HG03135 (cell line): ENCODE data around the gene LRRC47.
"Not testable (repeated sequence)": the region's sequence is repeated elsewhere in the genome, so short reads cannot be mapped to it uniquely, and the experiment has no call there.

Source experiments
- ATAC-seq: cut with Tn5 transposase; IDR thresholded peaks from one replicate; pipeline ENCODE4 v1.9.1; 2021; ENCODE audit warnings: mild to moderate bottlenecking, moderate library complexity; ENCODE audit not compliant: unreplicated experiment

LRRC47 gene

DNA sequence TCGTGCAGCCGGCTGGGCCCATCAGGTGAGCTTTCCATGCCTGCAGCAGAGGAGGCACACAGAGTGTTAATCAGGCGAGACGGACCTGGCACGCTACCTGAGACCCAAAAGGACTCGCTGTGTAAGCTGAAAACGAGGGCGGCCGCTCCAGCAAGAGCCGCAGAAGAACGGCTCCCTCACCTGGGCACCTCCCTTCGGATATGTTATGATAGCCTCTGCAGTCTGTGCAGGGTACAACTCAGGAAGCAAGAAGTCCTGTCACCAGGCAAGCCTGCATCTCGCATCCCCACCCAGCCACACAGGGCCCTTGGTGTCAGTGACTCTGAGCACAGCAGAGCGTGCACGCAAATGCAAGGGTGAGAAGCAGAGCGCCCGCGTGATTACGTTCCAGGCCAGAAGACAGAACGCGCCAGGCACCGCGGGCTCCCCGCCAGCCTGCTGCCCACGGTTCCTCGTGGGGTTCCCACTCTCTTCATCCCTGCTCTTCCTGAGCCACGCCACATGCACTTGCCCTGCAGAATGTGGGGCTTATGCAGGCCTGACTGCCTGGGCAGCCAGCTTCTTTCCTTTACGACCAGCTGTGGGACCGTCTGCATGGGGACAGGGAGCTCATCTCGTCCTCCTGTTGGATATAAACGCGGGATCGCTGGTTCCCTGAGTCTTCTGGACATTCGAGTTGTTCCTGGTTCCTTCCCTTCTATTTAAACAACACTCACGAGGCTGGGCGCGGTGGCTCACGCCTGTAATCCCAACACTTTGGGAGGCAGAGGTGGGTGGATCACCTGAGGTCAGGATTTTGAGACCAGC is 20.2 kb upstream of the LRRC47 start:
- ATAC-seq, result no peak

DNA sequence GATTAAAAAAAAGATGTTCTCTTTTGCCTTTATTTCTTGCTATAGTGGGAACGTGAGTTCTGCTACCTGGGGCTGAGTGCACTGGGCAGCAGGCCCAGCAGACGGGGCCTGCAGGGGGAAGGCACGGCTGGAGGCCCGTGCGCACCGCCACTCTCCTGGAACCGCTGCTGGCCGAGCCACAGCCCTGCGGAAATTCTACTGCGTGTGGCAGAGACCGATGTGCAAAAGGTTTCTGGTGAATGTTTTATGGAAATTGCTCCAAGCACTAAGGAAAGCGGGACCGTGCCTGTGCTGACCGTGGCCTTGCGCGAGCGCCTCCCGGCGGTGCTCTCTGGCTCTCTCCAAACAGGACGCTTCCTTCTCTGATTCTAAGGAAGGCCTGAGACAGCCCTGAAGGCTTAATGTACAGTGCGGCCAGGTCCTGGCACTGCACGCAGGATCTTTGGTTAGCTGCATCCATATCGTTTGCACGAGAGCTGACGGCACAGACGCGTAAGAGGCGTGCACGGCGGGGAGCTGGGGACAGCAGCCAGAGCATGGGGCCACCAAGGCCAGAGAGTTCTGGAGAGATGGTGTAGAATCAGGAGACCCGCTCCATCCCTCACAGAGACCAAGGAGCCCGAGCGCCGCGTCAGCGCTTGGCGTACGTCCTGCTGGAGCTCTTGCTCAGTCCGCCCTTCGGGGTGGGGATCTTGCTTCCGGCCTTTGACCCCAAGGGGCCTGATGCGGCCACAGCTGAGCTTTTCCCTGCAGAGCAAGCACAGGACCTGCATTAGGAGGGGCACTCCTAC is 18.7 kb upstream of the LRRC47 start:
- ATAC-seq, result no peak

DNA sequence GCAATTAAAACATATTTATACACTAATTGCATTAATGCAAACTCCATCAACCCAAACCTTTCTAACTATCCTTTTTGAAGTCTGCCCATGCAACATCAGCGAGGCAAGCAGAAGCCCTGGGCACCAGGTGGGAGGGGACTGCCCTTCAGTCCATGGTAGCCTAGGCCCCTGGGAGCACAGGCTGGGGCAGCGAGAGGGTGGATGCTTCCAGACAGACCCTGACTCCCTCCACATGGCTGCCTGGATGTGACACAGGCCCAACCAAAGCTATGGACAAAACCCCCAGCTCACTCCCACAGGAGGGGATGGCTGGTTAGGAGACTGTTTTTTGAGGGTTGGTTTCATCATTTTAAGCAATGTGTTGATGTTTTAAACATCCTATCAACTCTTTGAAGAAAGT is 17.8 kb upstream of the LRRC47 start:
- ATAC-seq, result no peak

DNA sequence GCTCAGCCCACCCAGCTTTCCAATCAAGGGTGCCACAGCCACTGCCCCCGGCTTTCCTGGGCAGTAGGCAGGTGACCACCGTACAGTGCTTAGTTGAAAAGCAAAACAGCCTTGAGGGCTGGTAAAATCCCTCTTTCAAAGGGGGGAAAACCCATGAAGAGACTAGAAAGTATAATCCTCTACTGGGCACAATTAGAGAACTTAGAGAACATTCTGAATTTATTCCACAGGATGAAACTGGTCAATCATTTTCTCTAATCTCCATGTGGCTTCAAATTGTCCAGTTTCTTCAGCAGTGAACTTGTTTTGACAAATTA is 15.3 kb upstream of the LRRC47 start:
- no peak for ATAC-seq

DNA sequence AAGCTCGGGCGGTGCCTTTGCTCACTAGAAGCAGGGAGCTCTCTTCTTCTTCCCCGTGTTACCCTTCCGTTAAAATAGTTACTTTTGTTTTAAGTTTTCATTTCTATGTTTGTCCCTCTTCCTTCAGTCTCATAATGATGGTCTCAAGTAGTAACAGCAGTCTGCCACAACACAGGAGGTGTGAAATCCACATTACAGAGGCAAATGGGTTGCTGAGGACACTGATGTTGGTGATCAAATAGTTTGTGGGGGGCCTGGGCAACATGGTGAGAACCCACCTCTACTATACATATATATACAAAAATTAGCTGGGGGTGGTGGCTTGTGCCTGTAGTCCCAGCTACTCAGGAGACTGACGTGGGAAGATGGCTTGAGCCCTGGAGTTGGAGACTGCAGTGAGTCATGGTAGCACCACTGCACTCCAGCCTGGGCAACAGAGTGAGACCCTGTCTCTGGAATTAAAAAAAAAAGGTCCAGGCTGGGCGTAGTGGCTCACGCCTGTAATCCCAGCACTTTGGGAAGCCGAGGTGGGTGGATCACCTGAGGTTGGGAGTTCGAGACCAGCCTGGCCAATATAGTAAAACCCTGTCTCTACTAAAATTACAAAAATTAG is 14.0 kb upstream of the LRRC47 start:
- ATAC-seq, result not testable (repeated sequence)

DNA sequence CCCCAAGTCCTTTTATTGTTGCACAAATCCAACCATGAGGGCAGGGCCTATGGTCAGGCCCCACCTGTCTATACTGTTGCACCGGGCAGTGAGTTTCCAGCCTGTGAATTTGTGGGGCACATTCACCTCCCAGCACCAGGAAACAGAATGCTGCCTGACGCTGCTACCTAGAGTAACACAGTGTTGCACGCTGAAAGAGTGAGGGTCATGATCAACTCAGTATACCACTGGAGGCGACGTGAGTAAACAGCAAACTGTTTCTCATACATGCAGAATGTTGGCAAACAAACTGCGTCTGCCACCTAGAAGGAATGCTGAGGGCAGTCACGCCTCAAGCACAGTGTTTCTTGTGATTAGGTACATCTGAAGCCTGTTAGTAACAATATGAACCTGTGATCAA is 13.4 kb upstream of the LRRC47 start:
- no peak for ATAC-seq

DNA sequence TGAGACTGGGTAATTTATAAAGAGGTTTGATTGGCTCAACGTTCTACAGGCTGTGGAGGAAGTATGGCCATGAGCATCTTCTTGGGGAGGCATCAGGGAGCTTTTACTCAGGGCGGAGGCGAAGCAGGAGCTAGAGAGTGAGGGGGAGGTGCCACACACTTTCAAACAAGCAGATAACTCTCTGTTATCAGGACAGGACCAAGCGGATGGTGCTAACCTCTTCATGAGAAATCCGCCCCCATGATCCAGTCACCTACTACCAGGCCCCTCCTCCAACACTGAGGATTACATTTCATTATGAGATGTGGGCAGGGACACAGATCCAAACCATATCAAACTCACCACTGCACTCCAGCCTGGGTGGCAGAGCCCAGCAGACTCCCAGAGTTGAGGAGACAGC is 11.5 kb upstream of the LRRC47 start:
- ATAC-seq, result no peak

DNA sequence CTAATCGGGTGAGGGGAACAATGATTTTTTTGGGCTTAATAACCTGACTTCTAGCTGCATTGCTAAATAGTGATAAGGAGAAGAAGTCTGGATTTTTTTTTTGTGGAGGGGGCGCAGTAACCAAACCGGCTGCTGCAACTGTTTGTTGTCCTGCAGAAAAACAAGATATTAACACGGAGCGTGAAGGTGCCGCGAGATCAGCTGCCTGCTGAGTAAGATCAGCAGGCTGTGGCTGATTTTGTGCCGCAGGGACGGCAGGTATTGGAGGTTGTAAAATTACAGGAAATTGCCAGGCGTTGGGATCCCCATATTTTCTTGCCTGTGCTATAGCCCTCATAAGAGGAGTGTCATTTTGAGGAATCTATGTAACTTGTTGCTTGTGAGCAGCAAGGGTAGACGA is 8.7 kb upstream of the LRRC47 start:
- ATAC-seq, result no peak

DNA sequence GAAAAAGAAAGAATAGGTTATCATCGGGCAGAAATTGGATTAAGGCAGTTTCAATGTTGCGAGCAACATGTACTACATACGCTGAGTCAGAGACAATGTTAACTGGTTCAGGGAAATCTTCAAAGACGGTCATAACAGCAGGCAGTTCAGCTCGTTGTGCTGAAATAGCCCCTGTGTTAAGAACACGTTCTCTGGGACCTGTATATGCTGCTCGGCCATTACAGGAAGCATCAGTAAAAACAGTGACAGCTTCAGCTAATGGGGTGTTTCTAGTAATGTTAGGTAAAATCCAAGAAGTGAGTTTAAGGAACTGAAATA is 8.3 kb upstream of the LRRC47 start:
- not testable (repeated sequence) for ATAC-seq

DNA sequence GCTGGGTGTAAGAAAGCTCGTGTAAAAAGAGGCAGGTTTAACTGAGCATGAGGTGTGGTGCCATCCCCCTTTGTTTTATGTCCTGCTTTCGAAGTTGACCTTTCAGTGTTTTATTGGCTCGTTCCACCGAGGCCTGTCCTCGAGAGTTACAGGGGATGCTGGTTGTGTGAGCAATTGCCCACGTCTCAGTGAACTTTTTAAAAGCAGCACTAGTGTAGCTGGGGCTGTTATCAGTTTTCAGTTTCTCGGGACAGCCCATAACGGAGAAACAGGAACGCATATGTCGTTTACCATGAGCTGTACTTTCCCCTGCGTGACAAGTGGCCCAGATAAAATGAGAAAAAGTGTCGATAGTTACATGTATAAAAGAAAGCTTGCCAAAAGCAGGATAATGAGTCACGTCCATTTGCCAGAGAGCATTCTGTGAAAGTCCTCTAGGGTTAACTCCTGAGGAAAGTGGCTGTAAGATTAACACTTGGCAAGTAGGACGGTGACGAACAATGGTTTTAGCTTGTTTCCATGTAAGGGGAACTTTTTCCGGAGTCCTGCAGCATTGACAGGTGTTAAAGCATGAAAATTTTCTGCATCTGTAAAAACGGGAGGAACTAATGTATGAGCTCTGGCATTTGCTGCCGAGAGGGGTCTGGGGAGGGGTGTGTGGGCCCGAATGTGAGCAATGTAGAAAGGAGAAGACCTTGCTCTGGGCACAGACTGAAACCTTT is 7.8 kb upstream of the LRRC47 start:
- no peak for ATAC-seq

DNA sequence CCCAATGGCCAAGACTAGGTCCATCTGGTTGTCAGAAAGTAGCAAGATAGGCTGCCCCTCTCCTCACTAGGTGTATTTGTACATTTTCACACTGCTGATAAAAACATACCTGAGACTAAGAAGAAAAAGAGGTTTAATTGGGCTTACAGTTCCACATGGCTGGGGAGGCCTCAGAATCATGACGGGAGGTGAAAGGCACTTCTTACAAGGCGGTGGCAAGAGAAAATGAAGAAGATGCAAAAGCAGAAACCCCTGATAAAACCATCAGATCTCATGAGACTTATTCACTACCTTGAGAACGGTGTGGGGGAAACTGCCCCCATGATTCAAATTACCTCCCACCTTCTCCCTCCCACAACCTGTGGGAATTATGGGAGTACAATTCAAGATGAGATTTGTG is 4.5 kb upstream of the LRRC47 start:
- ATAC-seq, result not testable (repeated sequence)

DNA sequence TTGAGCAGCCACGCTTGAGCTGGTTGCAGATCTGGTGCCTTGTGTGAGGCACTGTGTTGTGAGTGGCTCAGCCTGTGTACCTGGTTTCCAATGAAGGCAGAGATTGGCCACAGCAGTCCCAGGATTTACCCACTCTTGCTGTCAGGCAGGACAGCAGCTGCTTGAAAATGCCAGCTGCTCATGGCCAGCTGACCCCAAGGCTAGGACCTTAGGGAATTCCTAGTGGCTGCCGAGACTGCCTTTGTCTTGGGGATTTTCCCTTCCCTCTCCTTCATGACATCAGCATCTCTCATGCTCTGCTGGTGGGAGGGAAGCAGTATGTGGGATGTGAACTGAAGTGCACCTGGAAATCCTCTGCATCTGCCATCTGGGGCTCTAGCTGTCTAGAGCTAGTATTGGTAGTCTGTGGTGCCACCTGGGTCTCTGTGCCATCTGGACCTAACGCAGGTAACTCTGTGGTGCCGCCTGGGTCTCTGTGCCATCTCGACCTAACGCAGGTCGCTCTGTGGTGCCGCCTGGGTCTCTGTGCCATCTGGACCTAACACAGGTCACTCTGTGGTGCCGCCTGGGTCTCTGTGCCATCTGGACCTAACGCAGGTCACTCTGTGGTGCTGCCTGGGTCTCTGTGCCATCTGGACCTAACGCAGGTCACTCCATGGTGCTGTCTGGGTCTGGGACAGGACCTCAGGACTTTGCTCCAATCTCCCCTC is 3.8 kb upstream of the LRRC47 start:
- ATAC-seq, result no peak

DNA sequence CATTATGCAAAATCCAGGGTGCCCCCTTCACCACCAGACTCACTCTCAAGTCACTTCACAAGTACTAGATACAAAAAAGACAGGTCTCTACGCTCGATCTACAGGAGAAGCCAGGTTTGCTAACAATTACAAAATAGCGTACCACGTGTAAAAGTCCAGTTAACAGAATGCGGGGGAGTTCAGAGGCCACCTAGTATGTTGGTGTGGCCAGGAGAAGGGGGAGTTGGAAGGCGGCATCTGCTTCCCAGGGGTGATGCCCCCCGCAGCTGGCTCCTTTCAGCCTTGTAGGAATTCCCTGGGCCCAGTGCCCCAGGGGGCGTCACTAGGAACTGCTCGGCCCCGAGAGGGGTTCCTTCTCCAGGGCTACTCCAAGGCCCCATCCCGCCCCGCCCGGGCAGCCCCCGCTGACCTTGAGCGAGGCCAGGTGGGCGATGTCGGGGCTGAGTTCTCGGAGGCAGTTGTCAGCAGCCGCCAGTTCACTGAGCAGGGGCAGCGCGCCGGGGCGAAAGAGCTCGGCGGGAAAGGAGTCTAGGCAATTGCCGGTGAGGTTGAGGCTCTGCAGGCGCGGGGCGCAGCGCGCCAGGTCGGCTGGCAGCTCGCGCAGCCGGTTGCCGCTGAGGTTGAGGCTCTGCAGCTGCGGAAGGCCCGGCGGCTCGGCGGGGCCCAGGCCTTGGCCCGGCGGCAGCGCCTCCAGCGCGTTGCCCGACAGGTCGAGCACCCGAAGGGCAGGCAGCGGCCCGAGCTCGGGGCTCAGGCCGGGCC is 664 bp downstream of the LRRC47 start:
- peak; percentile 29 for ATAC-seq

DNA sequence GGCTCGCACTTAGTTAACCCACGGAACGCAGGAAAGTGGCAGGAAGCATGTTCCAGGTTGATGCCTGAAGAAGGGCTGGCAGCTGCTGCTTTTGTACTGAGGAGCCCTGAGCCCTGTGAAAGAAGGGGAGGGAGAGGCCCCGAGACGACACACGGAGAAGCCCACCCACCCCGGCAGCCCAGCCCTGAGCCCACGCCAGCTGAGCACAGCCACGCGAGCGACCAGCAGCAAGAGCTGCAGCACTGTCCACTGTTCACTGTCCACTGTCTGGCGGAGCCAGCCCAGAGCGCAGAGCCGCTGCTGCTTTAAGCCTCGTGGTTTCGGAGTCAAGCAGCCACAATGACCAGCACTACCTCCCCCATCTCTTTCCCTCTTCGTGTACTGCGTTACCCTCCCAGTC is 5.3 kb downstream of the LRRC47 start:
- no peak for ATAC-seq

DNA sequence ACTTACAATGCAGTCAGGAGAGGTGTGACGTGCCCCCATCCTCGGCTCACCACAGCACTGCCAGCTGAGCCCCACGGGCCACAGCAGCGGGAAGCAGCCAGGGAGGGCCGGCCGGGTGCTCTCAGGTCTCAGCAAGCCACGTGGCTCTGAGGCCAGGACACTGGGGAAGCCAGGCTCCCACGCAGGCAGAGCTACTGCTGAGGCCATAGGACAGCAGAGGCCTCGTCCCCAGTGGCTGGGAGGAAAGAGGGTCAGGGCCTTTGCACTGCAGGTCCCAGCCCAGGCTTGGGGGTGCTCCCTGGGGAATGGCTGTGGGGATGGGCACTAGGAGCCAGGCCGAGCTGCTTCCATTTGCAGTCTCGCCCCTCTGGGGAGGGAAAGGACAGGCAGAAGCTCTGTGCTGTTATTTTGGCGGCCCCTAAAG is 5.8 kb downstream of the LRRC47 start:
- ATAC-seq, result no peak

DNA sequence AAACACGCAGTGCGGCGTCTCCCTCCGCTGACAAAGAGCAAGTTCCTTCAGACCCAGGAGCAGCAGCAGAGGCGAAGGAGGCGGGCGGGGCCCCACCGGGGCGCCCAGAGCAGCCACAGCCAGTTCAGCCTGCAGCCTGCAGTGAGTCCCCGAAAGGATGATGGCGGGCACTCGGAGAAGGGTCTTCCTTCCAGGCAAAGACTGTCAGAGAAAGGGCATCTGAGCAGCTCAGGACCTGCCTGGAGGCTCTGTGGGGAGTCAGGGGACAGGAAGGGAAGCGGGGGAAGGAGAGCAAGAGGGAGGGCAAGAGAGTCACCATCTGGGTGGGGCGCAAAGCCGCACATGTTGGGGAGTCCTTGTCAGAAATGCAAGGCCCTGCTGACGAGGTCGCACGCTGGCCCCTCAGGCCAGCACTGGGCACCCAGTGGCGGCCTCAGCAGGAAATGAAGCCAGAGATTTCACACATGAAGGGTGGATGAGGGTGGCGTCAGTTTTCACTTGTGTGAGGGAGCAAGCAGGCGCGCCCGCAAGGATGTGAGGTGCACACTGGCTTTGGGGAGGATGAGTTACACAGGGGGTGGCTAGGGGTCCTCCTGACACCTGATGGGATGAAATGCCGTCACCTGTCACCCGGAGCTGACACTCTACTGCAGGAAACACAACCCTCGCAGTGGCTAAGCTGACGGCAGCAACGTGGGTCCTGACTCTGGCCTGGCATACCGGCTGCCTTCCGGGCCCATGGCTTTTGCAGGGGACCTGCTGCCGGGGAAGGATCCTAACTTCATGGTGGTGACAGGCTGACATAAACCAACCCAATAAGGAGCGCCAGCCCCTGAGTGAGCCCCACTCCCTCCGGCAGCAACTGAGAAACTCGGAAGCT is 6.6 kb downstream of the LRRC47 start:
- no peak for ATAC-seq

DNA sequence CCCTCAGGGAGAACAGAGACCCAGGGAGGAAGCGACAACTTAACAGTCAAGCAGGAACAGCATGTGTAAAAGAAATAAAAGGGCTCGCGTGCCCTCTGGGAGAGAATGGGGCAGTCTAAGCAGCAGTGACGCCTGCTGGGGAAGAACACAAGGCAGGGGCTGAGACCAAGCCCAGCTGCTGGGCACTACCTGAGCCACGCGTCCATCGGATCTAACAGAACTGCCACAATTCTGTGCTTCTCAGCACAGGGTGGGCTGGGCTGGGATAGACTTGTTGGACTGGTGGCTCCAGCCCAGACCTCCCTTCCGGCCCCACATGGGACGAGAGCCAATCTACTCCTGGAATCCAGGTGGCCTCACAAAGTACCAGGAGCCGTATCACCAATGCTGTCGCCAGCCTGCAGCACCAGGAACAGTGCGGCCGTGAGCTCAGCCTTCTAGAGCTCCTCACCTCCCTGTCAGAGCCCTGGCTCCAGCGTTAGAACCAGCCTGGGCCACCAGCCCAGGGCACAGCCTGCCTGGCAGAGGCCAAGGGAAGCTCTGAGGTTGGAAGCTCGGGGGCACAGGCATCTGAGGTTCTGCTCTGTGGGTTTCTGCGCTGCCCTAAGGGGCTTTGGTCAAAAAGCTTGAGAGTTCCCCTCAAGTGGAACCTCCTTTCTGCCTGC is 7.4 kb downstream of the LRRC47 start:
- ATAC-seq, result no peak

DNA sequence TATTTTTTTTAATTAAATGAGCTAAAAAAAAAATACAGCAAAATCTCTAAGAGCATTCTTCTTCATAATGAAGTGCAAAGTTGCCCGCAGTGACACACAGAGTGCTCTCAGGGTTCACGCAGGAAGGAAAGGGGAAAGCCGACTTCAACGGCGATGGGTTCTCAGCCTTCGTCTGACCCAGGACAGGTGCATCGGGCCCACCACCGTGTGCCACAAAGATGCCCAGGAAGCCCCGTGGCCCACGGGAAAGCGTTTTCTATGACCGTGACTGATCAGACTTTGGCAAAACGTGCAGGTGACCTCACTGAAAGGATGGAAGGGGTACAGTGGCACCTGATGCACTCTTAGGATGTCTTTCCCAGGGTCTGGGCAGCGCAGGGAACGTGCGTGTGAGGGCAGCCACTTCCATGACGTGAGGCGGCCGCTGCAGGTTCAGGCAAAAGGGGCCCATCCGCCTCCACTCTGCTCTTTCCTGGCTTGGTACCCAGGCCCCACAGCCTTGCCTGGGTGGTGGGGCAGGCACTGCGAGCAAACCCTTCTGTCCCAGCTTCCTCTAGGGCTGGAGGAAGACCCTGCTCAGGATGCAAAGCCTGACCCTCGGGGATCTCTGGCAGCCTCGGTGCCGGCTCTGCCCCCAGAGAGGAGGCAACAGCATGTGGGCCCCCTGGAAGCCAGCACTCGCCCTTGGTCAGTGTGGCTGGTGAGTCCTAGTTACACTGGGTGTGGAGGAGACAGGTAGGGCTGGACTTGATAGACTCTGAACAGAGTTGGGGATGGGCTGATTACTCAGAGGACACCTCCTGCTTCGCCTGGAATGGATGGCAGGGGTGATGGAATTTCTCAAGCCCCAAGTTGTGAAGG is 8.3 kb downstream of the LRRC47 start:
- no peak for ATAC-seq
